ENCODE data around the gene MCTP2.

Gene MCTP2

DNA sequence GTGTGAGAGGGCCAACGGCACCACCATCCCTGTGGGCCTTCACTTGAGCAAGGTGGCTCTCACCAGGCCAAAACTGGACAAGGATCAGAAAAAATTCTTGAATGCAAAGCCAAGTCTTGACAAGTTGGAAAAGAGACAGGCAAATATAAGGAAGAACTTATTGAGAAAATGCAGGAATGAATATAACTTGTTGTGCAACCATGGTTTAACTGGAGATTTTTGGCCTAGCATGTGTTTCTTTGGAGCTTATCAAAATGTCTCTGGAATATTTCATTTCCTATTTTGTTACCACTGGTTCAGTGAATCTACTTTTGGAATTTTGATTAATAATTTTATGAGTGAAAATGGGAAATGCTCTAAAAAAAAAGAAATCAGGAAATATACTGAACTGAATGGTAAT lies 42.5 kb downstream of the MCTP2 start:
- DNase-seq (ENCODE audit: low spot score): no peak
- POLR2A ChIA-PET (ENCODE audit: low non-redundant PET): no interaction called here
- CTCF ChIA-PET: no interaction called here
- no peak for TF ChIP-seq CTCF (conservative IDR thresholded peaks at IDR 0.05; ENCODE audit: low read depth)
- H3K27ac ChIP-seq: no peak overlapping the region

GRCh38 chr15:94274745-94275144 lies 43.4 kb downstream of the MCTP2 start:
- no peak for TF ChIP-seq CTCF (conservative IDR thresholded peaks at IDR 0.05; ENCODE audit: low read depth)
- ChIA-PET POLR2A (ENCODE audit: low non-redundant PET) (no interaction called here), CTCF (interaction anchor here (0.6 kb wide), 1 partner anchor 23 kb away, joined by 3 read pairs; no protein-coding TSS in a partner anchor)
- no peak for DNase-seq (ENCODE audit: low spot score)
- no peak overlapping the region for H3K27ac ChIP-seq

DNA sequence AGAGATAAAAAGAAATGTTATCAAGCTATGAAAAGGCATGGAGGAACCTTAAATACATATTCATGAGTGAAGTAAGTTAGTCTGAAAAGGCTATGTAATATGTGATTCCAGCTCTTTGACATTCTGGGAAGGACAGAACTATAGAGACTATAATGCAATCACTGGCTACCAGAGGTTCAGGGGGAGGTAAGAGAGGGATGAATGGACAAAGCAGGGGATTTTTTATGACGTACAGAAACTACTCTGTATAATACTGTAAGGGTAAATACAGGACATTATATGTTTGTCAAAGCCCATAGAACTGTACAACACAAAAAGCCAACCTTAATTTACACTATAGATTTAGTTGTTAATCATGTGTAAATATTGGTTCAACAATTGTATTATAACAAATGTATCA lies 46.1 kb downstream of the MCTP2 start:
- ChIA-PET POLR2A (ENCODE audit: low non-redundant PET) (no interaction called here), CTCF (no interaction called here)
- no peak for TF ChIP-seq CTCF (conservative IDR thresholded peaks at IDR 0.05; ENCODE audit: low read depth)
- H3K27ac ChIP-seq: no peak overlapping the region
- no peak for DNase-seq (ENCODE audit: low spot score)

DNA sequence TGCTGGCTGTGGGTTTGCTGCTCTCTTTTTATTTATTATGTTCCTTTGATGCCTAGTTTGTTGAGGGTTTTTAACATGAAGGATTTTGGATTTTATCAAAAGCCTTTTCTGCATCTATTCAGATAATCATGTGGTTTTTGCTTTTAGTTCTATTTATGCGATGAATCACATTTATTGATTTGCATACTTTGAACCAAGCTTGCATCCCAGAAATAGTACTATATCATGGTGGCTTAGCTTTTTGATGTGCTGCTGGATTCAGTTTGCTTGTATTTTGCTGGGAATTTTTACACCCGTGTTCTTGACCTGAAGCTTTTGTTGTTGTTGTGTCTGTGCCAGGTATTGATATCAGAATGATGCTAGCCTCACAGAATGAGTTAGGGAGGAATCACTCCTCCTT lies 48.4 kb downstream of the MCTP2 start:
- DNase-seq (ENCODE audit: low spot score): no peak
- ChIA-PET POLR2A (ENCODE audit: low non-redundant PET) (no interaction called here), CTCF (no interaction called here)
- no peak for TF ChIP-seq CTCF (conservative IDR thresholded peaks at IDR 0.05; ENCODE audit: low read depth)
- H3K27ac ChIP-seq: no peak overlapping the region

DNA sequence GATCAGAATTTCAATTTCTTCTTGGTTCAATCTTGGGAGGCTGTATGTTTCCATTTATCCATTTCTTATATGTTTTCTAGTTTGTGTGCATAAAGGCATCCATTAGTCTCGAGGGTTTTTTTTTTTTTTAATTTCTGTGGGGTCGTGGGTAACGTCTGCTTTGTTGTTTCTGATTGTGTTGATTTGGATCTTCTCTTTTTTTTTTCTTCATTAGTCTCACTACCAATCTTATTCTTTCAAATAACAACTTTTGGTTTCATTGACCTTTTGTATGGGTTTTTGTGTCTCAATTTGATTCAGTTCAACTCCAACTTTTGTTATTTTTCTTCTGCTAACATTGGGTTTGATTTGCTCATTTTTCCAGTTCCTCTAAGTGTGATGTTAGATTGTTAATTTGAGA lies 48.9 kb downstream of the MCTP2 start:
- TF ChIP-seq CTCF (conservative IDR thresholded peaks at IDR 0.05; ENCODE audit: low read depth): no peak
- no peak overlapping the region for H3K27ac ChIP-seq
- ChIA-PET CTCF (no interaction called here), POLR2A (ENCODE audit: low non-redundant PET) (no interaction called here)
- DNase-seq (ENCODE audit: low spot score): no peak

DNA sequence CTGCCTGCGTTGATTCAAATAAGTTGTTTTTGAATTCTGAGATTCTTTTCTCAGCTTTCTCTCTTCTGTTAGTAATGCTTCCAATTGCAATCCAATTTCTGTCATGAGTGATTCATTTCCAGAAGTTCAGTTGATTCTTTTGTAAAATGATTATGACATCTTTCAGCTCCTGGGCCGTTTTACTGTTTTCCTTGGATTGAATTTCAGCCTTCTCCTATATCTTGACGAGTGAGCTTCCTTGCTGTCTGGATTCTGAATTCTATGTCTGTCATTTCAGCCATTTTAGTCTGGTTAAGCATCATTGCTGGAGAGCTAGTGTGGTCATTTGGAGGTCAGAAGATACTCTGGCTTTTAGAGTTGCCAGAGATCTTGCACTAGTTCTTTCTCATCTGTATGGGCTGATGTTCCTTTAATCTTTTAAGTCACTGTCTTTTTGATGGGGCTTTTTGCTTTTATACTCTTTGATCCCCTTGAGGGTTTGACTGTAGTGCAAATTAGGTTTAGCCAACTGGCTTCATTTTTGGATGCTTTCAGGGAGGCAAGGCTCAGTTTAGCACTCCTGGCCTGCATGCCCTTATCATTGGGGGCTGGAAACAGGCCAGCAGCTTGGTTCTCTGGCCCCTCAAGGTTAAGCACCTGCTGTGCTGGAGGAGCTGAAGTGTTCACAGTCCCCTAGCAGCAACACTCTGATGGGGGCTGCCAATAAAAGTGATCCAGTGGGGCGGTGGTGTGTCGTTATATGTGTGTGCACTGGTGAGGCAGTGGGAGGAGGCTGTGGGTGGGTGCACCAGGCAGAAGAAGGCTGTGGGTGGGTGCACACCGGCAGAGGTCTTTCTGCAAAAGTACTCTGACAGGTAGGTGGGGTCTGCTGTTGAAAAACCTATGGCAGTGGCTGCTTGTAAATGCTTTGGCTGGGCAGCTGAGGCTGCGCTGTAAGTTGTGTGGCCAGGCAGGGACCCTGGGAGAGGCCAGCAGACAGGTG lies 51.2 kb downstream of the MCTP2 start:
- POLR2A ChIA-PET (ENCODE audit: low non-redundant PET): no interaction called here
- CTCF ChIA-PET: interaction anchor here (0.6 kb wide), 1 partner anchor 1749 kb away, joined by 4 read pairs; no protein-coding TSS in a partner anchor
- TF ChIP-seq CTCF (conservative IDR thresholded peaks at IDR 0.05; ENCODE audit: low read depth): no peak
- no peak for DNase-seq (ENCODE audit: low spot score)
- peak overlapping the region; percentile 37 for H3K27ac ChIP-seq

Data from RWPE1 (cell line).